GM19452 (cell line): Measurements from ENCODE around the gene UCHL1.
"Not testable (repeated sequence)": the region's sequence is repeated elsewhere in the genome, so short reads cannot be mapped to it uniquely, and the experiment has no call there.

ENCODE experiments used
- ATAC-seq: cut with Tn5 transposase; IDR thresholded peaks from one replicate; pipeline ENCODE4 v1.9.1; 2021; ENCODE audit not compliant: unreplicated experiment

UCHL1 gene

DNA sequence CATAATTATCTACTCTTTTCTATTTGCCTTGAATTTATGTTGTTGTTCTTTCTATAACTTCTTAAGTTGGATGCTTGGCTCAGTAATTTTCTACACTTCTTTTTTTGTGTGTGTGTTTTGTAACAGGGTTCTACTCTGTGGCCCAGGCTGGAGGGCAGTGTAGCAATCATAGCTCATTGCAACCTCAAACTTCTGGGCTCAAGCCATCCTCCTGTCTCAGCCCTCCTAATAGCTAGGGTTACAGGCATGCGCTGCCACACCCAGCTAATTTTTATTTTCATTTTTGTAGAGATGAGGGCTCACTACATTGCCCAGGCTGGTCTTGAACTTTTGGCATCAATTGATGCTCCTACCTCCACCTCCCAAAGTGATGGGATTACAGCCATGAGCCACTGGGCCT is 20.7 kb upstream of the UCHL1 start:
- ATAC-seq: no peak

GRCh38 chr4:41236508-41236907 is 20.2 kb upstream of the UCHL1 start:
- no peak for ATAC-seq

GRCh38 chr4:41241919-41242318 is 14.8 kb upstream of the UCHL1 start:
- ATAC-seq: no peak

DNA sequence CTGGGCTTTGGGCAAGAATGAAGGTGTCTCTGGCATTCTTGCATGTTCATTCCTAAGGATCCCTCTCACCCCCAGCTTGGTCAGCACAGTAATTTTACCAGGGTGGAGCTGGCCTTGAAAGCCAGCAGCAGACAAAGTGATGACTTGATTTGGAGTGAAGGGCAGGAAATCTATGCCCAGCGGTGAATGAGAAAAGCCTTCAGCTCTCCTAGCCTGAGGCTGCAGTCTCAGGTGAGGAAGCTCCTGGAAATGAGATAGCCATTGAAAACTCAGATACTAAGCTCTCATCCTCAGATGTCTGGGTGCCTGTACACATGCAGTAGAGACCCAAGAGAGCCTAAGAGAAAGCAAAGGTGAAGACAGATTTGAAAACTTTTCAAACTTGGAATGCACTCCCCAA is 10.7 kb upstream of the UCHL1 start:
- no peak for ATAC-seq

GRCh38 chr4:41256131-41256739 is 493 bp upstream of the UCHL1 start:
- ATAC-seq: no peak

DNA sequence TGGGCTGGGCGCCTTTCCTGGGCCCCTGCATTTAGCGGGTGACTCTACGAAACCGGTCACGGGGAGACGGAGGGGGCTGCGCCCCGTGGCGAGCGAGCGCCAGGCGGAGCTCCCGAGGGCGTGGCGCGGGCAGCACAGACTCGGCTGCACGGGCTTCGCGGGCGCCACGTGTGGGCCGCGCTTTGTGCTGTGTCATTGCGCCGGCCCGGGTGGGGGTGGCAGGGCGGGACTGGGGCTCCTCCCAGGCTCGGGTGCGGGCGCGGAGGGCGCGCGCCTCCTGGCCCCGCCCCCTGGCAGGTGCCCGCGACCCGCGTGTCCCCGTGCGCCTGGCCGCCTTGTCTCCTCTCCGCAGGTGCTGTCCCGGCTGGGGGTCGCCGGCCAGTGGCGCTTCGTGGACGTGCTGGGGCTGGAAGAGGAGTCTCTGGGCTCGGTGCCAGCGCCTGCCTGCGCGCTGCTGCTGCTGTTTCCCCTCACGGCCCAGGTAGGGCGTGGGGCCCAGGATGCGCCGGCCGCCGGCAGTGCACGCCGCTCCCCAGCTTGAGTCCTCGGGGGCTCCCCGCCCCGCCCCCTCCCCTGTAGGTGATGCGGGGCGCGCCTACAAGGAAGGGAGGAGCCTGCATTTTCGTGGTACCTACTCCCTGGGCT is 651 bp downstream of the UCHL1 start:
- ATAC-seq: no peak

- no peak for ATAC-seq
Observed at GRCh38 chr4:41257906-41258305, 1.2 kb downstream of the UCHL1 start.

- ATAC-seq: no peak
Observed at GRCh38 chr4:41258783-41259182, 2.1 kb downstream of the UCHL1 start.

DNA sequence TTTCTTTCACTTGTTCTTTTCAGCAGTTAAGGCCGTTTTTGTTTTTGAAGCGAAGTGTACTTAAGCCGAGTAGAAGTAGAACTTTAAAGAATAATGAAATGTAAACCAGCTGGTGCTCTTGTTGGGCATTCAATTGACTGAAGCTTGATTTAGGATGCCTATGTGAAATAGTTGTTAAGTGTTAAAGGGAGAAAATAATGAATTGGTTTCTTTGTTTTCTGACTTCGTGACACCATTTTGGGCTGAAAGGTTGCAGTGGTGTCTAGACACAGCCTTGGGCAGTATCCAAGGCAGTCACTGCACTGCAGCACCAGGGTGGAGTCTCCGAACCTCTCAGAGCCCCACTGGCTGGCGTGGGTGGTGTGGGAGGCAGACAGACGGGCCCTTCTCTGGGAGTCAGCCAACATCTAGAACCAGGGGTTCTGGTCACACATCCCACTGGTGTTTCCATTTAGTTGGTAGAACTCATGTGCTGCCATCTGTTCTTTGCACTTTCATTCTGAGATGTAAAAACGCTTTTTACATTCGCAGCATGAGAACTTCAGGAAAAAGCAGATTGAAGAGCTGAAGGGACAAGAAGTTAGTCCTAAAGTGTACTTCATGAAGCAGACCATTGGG is 3.5 kb downstream of the UCHL1 start:
- ATAC-seq: no peak

DNA sequence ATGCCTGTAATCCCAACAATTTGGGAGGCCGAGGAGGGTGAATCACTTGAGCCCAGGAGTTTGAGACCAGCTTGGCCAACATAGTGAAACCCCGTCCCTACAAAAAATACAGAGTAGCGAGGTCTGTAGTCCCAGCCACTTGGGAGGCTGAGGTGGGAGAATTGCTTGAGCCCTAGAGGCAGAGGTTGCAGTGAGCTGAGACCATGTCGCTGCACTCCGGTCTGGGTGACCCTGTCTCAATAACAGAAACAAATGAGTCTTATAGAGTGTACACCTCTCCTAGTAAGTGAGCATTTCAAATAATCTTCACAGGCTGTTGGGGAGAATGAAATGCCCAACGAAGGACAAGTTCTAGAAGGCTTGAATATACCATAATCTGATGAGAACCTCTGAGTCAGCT is 5.5 kb downstream of the UCHL1 start:
- no peak for ATAC-seq

- no peak for ATAC-seq
Observed at GRCh38 chr4:41264212-41264611, 7.5 kb downstream of the UCHL1 start.

DNA sequence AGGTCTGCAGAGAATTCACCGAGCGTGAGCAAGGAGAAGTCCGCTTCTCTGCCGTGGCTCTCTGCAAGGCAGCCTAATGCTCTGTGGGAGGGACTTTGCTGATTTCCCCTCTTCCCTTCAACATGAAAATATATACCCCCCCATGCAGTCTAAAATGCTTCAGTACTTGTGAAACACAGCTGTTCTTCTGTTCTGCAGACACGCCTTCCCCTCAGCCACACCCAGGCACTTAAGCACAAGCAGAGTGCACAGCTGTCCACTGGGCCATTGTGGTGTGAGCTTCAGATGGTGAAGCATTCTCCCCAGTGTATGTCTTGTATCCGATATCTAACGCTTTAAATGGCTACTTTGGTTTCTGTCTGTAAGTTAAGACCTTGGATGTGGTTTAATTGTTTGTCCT is 11.3 kb downstream of the UCHL1 start:
- no peak for ATAC-seq

DNA sequence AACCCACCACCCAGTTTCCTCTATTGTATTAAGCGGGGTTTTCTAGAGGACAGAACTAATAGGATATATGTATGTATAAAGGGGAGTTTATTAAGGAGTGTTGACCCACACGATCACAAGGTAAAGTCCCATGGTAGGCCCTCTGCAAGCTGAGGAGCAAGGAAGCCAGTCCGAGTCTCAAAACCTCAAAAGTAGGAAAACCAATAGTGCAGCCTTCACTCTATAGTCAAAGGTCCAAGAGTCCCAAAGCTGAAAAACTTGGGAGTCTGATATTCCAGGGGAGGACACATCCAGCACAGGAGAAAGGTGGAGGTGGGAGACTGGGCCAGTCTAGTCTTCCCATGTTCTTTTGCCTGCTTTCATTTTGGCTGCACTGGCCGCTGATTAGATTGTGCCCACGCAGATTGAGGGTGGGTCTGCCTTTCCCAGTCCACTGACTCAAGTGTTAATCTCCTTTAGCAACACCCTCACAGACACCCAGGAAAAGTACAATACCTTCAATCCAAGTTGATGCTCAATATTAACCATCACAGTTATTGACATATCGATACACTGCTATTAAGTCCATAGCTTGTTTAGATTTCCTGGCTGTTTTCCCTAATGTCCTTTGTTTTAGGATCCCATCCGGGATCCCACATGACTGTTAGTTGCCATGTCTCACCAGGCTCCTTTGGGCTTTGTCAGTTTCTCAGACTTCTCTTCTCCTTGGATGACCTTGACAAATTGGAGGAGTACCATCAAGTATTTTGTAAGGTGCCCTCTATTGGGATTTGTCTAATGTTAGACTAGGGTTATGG is 12.2 kb downstream of the UCHL1 start:
- ATAC-seq: no peak

- ATAC-seq: no peak
Observed at GRCh38 chr4:41269682-41270081, 13.0 kb downstream of the UCHL1 start.

DNA sequence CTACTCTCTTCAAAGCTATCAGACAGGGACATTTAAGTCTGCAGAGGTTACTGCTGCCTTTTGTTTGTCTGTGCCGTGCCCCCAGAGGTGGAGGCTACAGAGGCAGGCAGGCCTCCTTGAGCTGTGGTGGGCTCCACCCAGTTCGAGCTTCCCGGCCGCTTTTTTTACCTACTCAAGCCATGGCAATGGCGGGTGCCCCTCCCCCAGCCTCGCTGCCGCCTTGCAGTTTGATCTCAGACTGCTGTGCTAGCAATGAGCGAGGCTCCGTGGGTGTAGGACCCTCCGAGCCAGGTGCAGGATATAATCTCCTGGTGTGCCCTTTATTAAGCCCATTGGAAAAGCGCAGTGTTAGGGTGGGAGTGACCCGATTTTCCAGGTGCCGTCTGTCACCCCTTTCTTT is 19.2 kb downstream of the UCHL1 start:
- ATAC-seq: not testable (repeated sequence)

DNA sequence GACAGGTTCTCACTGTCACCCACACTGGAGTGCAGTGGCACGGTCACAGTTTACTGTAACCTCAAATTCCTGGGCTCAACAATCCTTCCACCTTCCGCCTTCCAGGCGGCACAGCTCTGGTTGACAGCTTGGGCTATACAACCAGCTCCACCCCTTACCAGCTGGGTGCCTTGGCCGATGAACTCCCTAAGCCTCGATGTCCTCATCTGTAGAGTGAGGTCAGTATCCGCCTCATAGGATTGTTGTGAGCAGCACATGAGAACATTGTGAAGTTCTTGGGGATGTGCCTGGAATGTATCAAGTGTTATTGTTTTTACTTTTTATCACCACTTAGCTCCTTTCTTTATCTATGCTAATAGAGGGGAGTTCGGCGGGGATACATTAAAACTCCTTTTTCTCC is 23.3 kb downstream of the UCHL1 start:
- ATAC-seq: no peak

DNA sequence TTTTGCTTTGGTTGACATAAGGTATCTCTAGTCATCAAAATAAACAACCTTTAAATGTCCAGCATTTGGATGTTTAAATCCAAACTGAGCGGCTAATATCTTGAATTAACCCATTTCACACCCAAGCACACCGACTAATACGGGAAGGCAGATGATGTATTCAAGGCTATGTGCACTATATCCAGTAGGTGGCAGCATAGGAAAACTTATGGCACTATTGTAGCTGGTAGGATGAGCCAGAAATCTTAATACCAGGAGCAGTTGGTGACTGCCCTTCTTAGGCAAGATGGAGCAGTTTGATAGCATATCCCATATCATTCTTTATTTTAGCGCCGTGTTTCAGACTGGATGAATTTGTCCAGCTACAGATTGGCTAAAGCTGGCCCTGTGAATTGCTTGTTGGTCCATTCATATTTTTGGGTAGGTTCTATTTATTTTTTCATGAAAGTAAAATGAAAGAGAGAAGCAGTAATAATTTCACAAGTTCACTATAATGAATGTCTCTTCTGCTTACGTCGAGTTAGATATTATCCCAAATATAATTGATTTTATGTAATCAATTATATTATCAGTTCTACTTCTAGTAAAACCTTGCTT is 24.4 kb downstream of the UCHL1 start:
- peak; percentile 90 for ATAC-seq

DNA sequence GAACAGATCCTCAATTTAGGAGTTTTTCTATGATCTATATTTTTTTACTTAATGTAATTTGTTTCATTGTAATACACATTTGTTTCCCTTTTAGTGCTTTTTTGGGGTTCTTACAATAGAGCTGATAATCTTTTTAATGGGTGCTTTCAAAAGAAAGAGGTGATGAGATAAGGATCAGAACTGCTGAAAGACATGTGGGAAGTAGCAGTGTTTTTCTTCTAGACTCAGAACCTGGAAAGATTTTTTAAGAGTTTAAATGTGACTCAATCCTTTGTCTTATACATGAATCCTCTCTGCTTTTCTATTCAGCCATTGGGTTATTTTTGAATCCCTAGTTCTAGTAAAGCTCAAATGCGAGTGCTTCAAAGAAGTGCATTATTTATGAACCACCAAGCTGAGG is 25.6 kb downstream of the UCHL1 start:
- ATAC-seq: no peak

GRCh38 chr4:41285202-41285863 is 28.6 kb downstream of the UCHL1 start:
- ATAC-seq: no peak

GRCh38 chr4:41285864-41286235 is 29.1 kb downstream of the UCHL1 start:
- ATAC-seq: no peak

DNA sequence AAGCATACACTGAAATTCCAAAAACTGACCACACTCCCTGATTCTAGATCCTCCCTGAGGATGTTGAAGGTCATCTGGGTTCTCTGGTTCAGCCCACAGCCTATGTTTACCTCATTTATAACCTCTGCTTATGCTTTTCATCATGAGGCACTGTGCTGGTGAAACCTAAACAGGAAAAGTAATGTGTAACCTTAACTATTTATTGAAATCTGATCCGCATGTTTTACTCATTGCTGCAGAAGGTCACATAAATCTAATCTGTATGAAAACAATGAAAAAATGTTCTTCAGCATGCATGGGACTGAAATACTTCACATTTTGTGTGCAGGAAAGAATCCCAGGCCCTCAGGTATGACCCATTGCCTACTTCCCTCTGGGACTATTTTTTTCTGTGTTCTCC is 30.3 kb downstream of the UCHL1 start:
- ATAC-seq: no peak
